Astrocyte of the spinal cord (primary cell): Measurements from ENCODE around the gene RSU1.

Experiments used
- DNase-seq: peaks from one replicate; pipeline ENCODE4 v3.0.0; 2011; ENCODE audit warnings: low read depth, low spot score
- H3K4me3 ChIP-seq: 2 replicates; pipeline ENCODE4 v1.5.1; 2011; ENCODE audit warnings: low read depth, mild to moderate bottlenecking, low read length, moderate library complexity
- in situ Hi-C: cut with HindIII; loops from 2 replicates; pipeline ENCODE4 v1.10.0; 2017; ENCODE audit warnings: low sequenced_read_pairs
- TF ChIP-seq, protein P1 (sequence below): IDR thresholded peaks from 2 replicates; pipeline ENCODE4 v1.5.1; 2012; ENCODE audit warnings: low read depth, mild to moderate bottlenecking, low read length, inconsistent platforms

Gene RSU1

DNA sequence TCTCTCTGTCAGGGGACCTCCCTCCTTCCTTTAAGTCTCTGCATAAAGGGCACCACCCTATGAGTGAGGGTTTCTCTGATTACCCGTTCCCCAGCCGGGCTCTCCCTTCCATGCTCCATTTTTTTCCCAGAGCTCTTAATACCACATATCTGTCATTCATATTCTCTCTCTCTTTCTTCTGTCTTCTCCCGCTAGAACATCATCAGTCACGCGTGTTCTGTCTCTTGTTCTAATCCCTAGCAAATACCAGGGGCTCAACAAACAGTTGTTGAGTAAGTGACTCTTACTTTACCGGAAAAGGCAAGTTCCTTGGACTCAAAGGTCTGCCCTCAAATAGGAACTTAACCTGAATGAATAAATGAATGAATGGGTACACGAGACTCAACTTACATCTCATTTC, 68.5 kb downstream of the RSU1 start:
- no peak overlapping the region for H3K4me3 ChIP-seq
- in situ Hi-C loops, result no loop called here
- DNase-seq, result no peak
- TF ChIP-seq, protein P1, sequence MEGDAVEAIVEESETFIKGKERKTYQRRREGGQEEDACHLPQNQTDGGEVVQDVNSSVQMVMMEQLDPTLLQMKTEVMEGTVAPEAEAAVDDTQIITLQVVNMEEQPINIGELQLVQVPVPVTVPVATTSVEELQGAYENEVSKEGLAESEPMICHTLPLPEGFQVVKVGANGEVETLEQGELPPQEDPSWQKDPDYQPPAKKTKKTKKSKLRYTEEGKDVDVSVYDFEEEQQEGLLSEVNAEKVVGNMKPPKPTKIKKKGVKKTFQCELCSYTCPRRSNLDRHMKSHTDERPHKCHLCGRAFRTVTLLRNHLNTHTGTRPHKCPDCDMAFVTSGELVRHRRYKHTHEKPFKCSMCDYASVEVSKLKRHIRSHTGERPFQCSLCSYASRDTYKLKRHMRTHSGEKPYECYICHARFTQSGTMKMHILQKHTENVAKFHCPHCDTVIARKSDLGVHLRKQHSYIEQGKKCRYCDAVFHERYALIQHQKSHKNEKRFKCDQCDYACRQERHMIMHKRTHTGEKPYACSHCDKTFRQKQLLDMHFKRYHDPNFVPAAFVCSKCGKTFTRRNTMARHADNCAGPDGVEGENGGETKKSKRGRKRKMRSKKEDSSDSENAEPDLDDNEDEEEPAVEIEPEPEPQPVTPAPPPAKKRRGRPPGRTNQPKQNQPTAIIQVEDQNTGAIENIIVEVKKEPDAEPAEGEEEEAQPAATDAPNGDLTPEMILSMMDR, result no peak

DNA sequence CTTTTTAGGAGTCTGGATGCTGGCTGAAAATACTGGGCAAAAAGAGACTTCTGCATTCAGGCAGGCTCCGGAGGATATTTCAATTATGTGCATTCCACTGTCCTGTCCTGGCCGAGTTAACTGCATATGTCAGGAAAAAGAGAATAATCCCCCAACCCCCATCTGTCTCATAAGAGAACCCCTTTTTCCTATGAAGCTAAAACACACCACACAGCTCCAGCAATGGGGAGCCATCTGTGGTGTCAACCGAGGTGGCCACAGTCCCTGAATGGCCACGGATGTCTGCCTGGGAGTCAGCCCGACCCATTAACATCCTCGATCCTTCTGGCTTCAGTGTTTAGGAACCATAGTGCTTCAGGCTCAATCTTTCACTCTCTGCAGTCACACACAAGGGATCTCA, 70.4 kb downstream of the RSU1 start:
- in situ Hi-C loops, result no loop called here
- H3K4me3 ChIP-seq, result no peak overlapping the region
- DNase-seq, result no peak
- TF ChIP-seq, protein P1, result no peak

DNA sequence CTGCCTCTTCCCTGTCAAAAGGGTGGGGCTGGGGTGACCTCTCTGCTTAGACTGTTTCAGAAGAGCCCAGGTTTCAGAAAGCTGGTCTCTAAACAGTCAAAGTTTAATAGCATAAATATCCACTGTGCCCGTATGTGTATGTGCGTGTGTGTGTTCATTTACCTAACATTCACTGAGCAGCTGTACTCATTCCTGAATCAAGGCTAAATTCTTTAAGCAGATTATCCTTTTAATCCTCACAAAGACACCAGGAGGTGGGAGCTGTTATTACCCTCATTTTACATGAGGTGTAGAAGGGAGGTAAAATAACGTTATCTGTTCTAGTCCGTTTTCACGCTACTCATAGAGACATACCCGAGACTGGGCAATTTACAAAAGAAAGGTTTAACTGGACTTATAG, 72.2 kb downstream of the RSU1 start:
- in situ Hi-C loops, result no loop called here
- TF ChIP-seq, protein P1, result no peak
- no peak for DNase-seq

DNA sequence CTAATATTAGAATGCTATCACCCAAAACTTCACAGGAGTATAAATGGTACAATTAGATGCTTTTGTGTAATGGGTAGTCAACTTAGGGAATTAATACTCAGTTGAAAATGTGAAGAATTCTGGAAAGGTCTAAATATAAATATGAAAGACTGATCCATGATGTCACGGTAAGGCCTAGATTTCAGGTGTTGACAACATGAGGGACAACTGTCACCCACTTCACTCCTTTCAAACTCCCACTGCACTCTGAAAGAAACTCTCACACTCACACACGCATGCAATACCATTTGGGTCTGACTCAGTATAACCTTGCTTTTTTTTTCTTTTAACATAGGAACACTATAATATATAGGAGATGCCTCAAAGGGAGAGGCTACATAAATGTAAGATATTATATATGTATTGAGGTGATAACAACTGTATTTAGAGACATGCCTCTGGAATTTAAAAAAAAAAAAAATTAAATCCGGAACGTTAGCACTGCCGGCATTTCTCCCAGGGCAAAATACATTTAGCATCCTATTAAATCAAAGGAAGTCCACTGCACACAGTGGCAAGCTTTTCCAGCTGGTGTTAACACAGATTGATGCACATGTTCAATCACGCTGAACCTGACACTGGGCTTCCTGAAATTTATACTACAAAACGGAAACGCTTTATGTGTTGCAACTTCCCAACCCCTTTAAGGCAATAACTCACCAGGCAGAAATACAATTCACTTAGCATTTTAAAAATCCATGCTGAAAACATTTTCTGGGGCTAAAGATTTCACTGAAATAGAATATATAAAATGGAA, 74.9 kb downstream of the RSU1 start:
- no peak overlapping the region for H3K4me3 ChIP-seq
- in situ Hi-C loops, result no loop called here
- no peak for DNase-seq
- TF ChIP-seq, protein P1, result no peak

More for the DNA sequence above, 72.2 kb downstream of the RSU1 start:
- H3K4me3 ChIP-seq, result no peak overlapping the region

DNA sequence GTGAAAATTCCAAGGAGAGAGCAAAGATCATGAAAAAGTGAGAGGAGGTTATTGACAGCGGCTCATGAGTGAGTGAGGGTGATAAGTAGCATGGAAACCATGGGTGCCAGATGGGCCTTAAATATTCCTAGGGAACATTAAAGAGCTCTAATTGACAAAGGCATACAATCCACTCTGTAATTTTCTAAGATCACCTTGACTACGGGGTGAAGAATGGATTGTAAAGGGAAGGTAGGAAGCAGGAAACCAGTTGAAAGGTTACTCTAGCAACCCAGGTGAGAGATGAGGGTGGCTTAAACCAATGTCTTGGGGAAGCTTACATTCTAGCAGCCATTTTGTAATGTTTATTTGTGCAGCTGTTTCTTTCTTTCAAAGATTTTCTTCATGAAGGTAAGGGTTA, 75.7 kb downstream of the RSU1 start:
- TF ChIP-seq, protein P1, result no peak
- no peak overlapping the region for H3K4me3 ChIP-seq
- in situ Hi-C loops, result no loop called here
- no peak for DNase-seq

DNA sequence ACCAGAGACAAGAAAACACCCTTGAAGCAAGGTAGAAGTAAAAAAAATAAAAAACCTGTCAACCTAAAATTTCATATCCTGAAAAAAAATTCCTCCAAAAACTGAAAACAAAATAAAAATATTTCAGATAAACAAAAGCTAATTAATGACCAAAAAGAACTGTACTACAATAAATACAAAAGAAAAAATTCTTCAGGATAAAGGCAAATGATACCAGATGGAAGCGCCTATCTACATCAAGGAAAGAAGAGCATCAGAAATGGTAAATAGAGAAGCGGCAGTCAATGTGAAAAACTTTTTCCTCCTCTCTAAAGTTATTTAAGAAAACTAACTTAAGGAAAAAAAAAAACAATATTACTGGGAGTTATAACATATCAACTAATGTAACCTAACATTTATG, 79.8 kb downstream of the RSU1 start:
- TF ChIP-seq, protein P1, result no peak
- no peak overlapping the region for H3K4me3 ChIP-seq
- in situ Hi-C loops, result no loop called here
- no peak for DNase-seq
